ENCODE measurements around the gene TPO.

GRCh38 chr2:1491751-1492150, 78.5 kb downstream of the TPO start:
- TF ChIP-seq EZH2 (IDR thresholded peaks at IDR 0.05; ENCODE audit: borderline replicate concordance, low read length) (no peak), CTCF (conservative IDR thresholded peaks at IDR 0.05 in 1 of 2, IDR thresholded peaks at IDR 0.05 in 1 of 2; ENCODE audit: extremely low read depth in 1 of 2, insufficient read depth in 1 of 2, low read depth in 1 of 2, low read length in 2 of 2) (no peak)

All from mammary epithelial cell (primary cell).